OCI-LY1 (cell line): ENCODE measurements around the gene HOXA9.

Experiments used
- H2AFZ ChIP-seq: fragments of 200-600 bp; sonication (generic), shearing (Covaris generic); 2 replicates; pipeline ENCODE4 v1.6.0; 2014; ENCODE audit warnings: antibody characterized with exemption, mild to moderate bottlenecking, low read length
- H3F3A ChIP-seq: fragments of 200-600 bp; sonication (generic), shearing (Covaris generic); 2 replicates; pipeline ENCODE4 v1.6.0; 2014; ENCODE audit warnings: mild to moderate bottlenecking, antibody characterized with exemption, low read length, moderate library complexity; ENCODE audit not compliant: insufficient read depth
- H3K27ac ChIP-seq: fragments of 200-600 bp; sonication (generic); 2 replicates; pipeline ENCODE4 v1.5.1; 2014; ENCODE audit warnings: low read length, mixed run types, mild to moderate bottlenecking, low read depth; ENCODE audit not compliant: poor library complexity, severe bottlenecking
- H3K27me3 ChIP-seq: fragments of 200-600 bp; sonication (generic); 2 replicates; pipeline ENCODE4 v1.6.0; 2014; ENCODE audit warnings: antibody characterized with exemption, mild to moderate bottlenecking, low read length, moderate library complexity; ENCODE audit not compliant: insufficient read depth
- H3K36me3 ChIP-seq: fragments of 200-600 bp; sonication (generic); 2 replicates; pipeline ENCODE4 v1.6.1; 2014; ENCODE audit warnings: mild to moderate bottlenecking, antibody characterized with exemption, low read length, moderate library complexity, mixed read lengths; ENCODE audit not compliant: insufficient read depth
- H3K4me1 ChIP-seq: fragments of 200-600 bp; sonication (generic); 2 replicates; pipeline ENCODE4 v1.5.1; 2014; ENCODE audit warnings: mild to moderate bottlenecking, low read length, moderate library complexity; ENCODE audit not compliant: insufficient read depth, severe bottlenecking
- H3K4me2 ChIP-seq: fragments of 200-600 bp; sonication (generic), shearing (Covaris generic); 2 replicates; pipeline ENCODE4 v1.6.1; 2014; ENCODE audit warnings: low read length
- H3K4me3 ChIP-seq: fragments of 200-600 bp; sonication (generic); 2 replicates; pipeline ENCODE4 v1.5.1; 2014; ENCODE audit warnings: low read length, low read depth, mild to moderate bottlenecking, mixed read lengths; ENCODE audit not compliant: poor library complexity, severe bottlenecking
- H3K79me2 ChIP-seq: fragments of 200-600 bp; shearing (Covaris generic); 2 replicates; pipeline ENCODE4 v1.6.1; 2016; ENCODE audit warnings: mixed run types, low read length, mixed read lengths; ENCODE audit not compliant: insufficient read depth
- H3K9ac ChIP-seq: fragments of 200-600 bp; sonication (generic), shearing (Covaris generic); 2 replicates; pipeline ENCODE4 v1.6.1; 2014; ENCODE audit warnings: mild to moderate bottlenecking, low read length, mixed read lengths
- H3K9me2 ChIP-seq: fragments of 200-600 bp; sonication (generic), shearing (Covaris generic); 2 replicates; pipeline ENCODE4 v1.6.1; 2014; ENCODE audit warnings: low read depth, mild to moderate bottlenecking, low read length, mixed read lengths
- H3K9me3 ChIP-seq: fragments of 200-600 bp; shearing (Covaris generic); 2 replicates; pipeline ENCODE4 v1.6.1; 2014; ENCODE audit warnings: low read length, mixed read lengths
- H4K20me1 ChIP-seq: fragments of 200-600 bp; sonication (generic), shearing (Covaris generic); 2 replicates; pipeline ENCODE4 v1.6.0; 2016; ENCODE audit warnings: mild to moderate bottlenecking, low read length; ENCODE audit not compliant: insufficient read depth
- CTCF ChIP-seq: fragments of 200-600 bp; sonication (generic), shearing (Covaris generic); IDR thresholded peaks from 2 replicates; pipeline ENCODE4 v1.5.1; 2017; ENCODE audit warnings: mild to moderate bottlenecking, antibody characterized with exemption, low read length, moderate library complexity, mixed read lengths
- EZH2 ChIP-seq: fragments of 200-600 bp; sonication (generic), shearing (Covaris generic); IDR thresholded peaks from 2 replicates; pipeline ENCODE4 v1.8.0; 2017; ENCODE audit warnings: borderline replicate concordance, mixed run types, mild to moderate bottlenecking, antibody characterized with exemption, low read length, moderate library complexity, mixed read lengths

Gene HOXA9

GRCh38 chr7:27184337-27185012, 19.1 kb upstream of the HOXA9 start:
- Histone ChIP-seq H3K4me1 (peaks cover 16% of the 10 kb centered on the region), H3K4me3 (peak overlapping the region; percentile 54), H3K27me3 (peaks cover 22% of the 10 kb centered on the region), H2AFZ (no peak overlapping the region), H3K27ac (no peak overlapping the region), H3K9ac (peak overlapping the region; percentile 5; the same call in 1 of the 2 replicates), H3K9me3 (no peaks in the 10 kb centered on the region), H4K20me1 (no peaks in the 10 kb centered on the region), H3K36me3 (no peaks in the 10 kb centered on the region), H3K79me2 (no peaks in the 10 kb centered on the region), H3K4me2 (peak overlapping the region; percentile 57), H3F3A (no peaks in the 10 kb centered on the region), H3K9me2 (no peaks in the 10 kb centered on the region)
- no peak for TF ChIP-seq CTCF
- no peak for TF ChIP-seq EZH2

DNA sequence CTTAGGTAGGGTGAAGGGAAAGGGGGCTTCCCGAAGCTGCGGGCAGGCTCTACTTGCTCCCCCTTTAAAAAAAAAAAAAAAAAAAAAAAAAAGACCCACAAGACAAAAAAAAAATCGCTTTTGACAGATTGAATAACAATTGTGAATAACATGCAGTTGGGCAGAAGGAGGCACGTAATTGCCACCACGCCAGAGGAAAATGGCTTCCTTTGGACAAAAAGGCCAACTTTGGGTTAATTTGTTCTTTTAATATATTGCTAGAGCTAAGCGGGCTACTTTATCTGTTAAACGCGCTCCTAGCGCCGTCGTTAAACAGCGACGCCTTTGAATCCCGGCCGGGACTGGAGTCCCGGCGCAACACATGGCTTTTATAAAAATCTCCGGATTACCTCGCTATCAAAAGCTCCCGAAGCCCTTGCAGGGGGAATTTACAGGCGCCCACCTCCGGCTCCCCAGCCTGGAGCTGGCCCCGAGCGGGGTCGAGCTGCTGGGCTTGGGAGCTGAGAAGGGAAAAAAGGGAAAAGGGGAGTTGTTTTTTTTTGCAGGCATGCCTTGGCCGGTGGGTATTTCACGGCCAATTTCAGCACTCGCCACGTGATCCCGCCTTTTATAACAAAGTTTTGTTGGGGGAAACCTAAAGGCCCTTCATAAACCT, 18.5 kb upstream of the HOXA9 start:
- no peaks in the 10 kb centered on the region for H3K79me2 ChIP-seq
- H3K9me2 ChIP-seq: no peaks in the 10 kb centered on the region
- no peak overlapping the region for H3K27ac ChIP-seq
- H3K4me3 ChIP-seq: peak overlapping the region; percentile 54
- H3K27me3 ChIP-seq: peaks cover 22% of the 10 kb centered on the region
- H2AFZ ChIP-seq: no peak overlapping the region
- H3F3A ChIP-seq: no peaks in the 10 kb centered on the region
- H3K4me2 ChIP-seq: peak overlapping the region; percentile 57
- no peaks in the 10 kb centered on the region for H3K9me3 ChIP-seq
- no peaks in the 10 kb centered on the region for H3K36me3 ChIP-seq
- TF ChIP-seq EZH2 (no peak), CTCF (no peak)
- no peaks in the 10 kb centered on the region for H4K20me1 ChIP-seq
- peak overlapping the region; percentile 5; the same call in 1 of the 2 replicates for H3K9ac ChIP-seq
- peaks cover 16% of the 10 kb centered on the region for H3K4me1 ChIP-seq

DNA sequence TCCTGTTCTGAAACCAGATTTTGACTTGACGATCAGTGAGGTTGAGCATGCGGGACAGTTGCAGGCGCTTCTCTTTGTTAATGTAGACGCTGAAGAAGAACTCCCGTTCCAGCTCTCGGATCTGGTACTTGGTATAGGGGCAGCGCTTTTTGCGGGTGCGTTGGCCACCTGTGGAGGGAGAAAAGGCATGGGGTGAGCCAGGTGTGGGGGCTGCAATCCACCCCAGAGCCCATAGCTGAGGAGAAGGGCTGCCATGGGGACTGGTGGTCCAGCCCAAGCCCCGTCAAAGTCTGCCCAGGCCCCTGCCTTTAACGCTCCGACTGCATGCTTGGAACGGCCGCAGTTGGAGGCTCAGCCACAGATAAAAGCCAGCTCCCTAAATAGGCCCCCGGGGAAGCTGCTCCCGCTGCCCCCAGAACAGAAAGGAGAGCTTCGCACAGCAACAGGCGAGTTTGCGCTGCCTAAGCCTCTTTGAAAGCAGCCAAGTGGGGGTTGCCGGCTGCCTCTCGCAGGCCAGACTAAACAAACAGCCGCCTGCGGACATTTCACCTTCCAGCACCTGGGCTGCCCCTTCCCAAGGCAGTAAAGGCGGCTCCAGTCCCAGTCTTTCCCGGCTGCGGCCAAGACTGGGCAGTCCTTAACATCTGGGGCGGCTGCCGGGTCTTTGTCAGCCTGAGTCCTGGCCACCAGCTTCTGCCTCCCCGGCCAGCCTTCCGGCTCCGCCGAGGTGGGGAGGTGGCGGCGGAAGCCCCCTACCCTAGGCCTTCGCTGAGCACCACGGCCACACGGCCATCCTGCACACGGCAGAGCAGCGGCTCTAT, 17.7 kb upstream of the HOXA9 start:
- Histone ChIP-seq H3K4me2 (peak overlapping the region; percentile 57; the same call in 1 of the 2 replicates), H3K79me2 (no peaks in the 10 kb centered on the region), H3K4me1 (peaks cover 16% of the 10 kb centered on the region), H3K36me3 (no peaks in the 10 kb centered on the region), H3F3A (no peaks in the 10 kb centered on the region), H3K4me3 (peak overlapping the region; percentile 54), H3K27ac (no peak overlapping the region), H4K20me1 (no peaks in the 10 kb centered on the region), H2AFZ (no peak overlapping the region), H3K9ac (no peak overlapping the region), H3K9me2 (no peaks in the 10 kb centered on the region), H3K9me3 (no peaks in the 10 kb centered on the region), H3K27me3 (peaks cover 18% of the 10 kb centered on the region)
- no peak for TF ChIP-seq EZH2
- no peak for TF ChIP-seq CTCF
